HepG2 (cell line): ENCODE data around the gene PML. TPM values are rescaled to one million over a fixed set of nuclear protein-coding genes. Genes with fewer than 3 reads are reported as not detected.

ENCODE experiments used
- AHR ChIP-seq: IDR thresholded peaks from 2 replicates; pipeline ENCODE4 v1.6.1; 2018; ENCODE audit warnings: missing genetic modification reagents, missing compliant biosample characterization
- BCL3 ChIP-seq: sonication (generic); formaldehyde crosslinking; IDR thresholded peaks from 2 replicates; pipeline ENCODE4 v1.5.1; 2020; ENCODE audit warnings: mild to moderate bottlenecking, missing genetic modification reagents, moderate library complexity
- FIP1L1 ChIP-seq: fragments of 200-400 bp; formaldehyde crosslinking; IDR thresholded peaks from 2 replicates; pipeline ENCODE4 v1.6.1; 2018; ENCODE audit warnings: low read depth, mild to moderate bottlenecking, low read length, moderate library complexity, borderline replicate concordance; ENCODE audit not compliant: insufficient read depth
- HCFC1 ChIP-seq: fragments of 150-350 bp; IDR thresholded peaks from 2 replicates; pipeline ENCODE4 v1.6.1; 2014; ENCODE audit warnings: low read depth, low read length
- HNRNPK ChIP-seq: fragments of 200-400 bp; formaldehyde crosslinking; IDR thresholded peaks from 2 replicates; pipeline ENCODE4 v1.6.1; 2018; ENCODE audit warnings: low read length, low read depth, moderate library complexity, mild to moderate bottlenecking; ENCODE audit not compliant: poor library complexity, severe bottlenecking
- HOXA7 ChIP-seq: sonication (generic); formaldehyde crosslinking; IDR thresholded peaks from 2 replicates; pipeline ENCODE4 v1.8.1; 2022; ENCODE audit warnings: mild to moderate bottlenecking, missing genetic modification reagents, moderate library complexity
- POLR2AphosphoS2 ChIP-seq: IDR thresholded peaks from 2 replicates; pipeline ENCODE4 v1.6.1; 2011; ENCODE audit warnings: low read depth, low read length, improper control_type of control experiment
- SMYD3 ChIP-seq: sonication (generic); formaldehyde crosslinking; IDR thresholded peaks from 2 replicates; pipeline ENCODE4 v1.8.1; 2023; ENCODE audit warnings: mild to moderate bottlenecking, missing genetic modification reagents
- ZUFSP ChIP-seq: sonication (generic); formaldehyde crosslinking; IDR thresholded peaks from 2 replicates; pipeline ENCODE4 v1.9.0; 2021; ENCODE audit warnings: missing genetic modification reagents, mild to moderate bottlenecking, borderline replicate concordance
- polyA plus RNA-seq, 8 experiments: library from polyadenylated mRNA; depleted of rRNA in 3 of 8; stranded (reverse) in 7 of 8; unstranded in 1 of 8; fragments of >200 nt; fragmentation: Illumina TruSeq in 4 of 8; extraction: Trizol in 4 of 8; gene quantifications; 2 replicates each; pipeline versions ENCODE4 v1.2.1 to v1.2.3, GENCODE V29; 2011 to 2016; ENCODE audit warnings: low read depth in 4 of 8, missing spikeins in 1 of 8, mixed read lengths in 1 of 8; ENCODE audit not compliant: insufficient read depth in 1 of 8
- total RNA-seq, 5 experiments: library from RNA; depleted of rRNA; stranded (reverse); fragments of >200 nt; fragmentation: Illumina TruSeq; extraction: Trizol; gene quantifications; 2 replicates each; pipeline ENCODE4 v1.2.3, GENCODE V29; 2016; ENCODE audit warnings: low read depth in 1 of 5
- TF ChIP-seq, protein P1 (sequence below): sonication (generic); formaldehyde crosslinking; IDR thresholded peaks from 2 replicates; pipeline ENCODE4 v1.5.0; 2020; ENCODE audit warnings: mild to moderate bottlenecking, missing genetic modification reagents, borderline replicate concordance
- TF ChIP-seq, protein P2 (sequence below): sonication (generic); formaldehyde crosslinking; IDR thresholded peaks from 2 replicates; pipeline ENCODE4 v1.8.0; 2022; ENCODE audit warnings: missing genetic modification reagents, low read depth, mild to moderate bottlenecking, borderline replicate concordance
- TF ChIP-seq, protein P3 (sequence below): sonication (generic); formaldehyde crosslinking; IDR thresholded peaks from 2 replicates; pipeline ENCODE4 v1.9.0; 2021; ENCODE audit warnings: missing genetic modification reagents, borderline replicate concordance
- TF ChIP-seq, protein P4 (sequence below): sonication (generic); formaldehyde crosslinking; IDR thresholded peaks from 2 replicates; pipeline ENCODE4 v1.4.0; 2020; ENCODE audit warnings: missing genetic modification reagents
- TF ChIP-seq, protein P5 (sequence below): sonication (generic); formaldehyde crosslinking; IDR thresholded peaks from 2 replicates; pipeline ENCODE4 v1.4.0; 2020; ENCODE audit warnings: mild to moderate bottlenecking, missing genetic modification reagents
- TF ChIP-seq, protein P6 (sequence below): sonication (generic); formaldehyde crosslinking; IDR thresholded peaks from 2 replicates; pipeline ENCODE4 v1.5.0; 2020; ENCODE audit warnings: missing genetic modification reagents

PML gene
- total and polyA plus RNA-seq, 2 of the 13 experiments (the other 11 are each of a cell fraction or from before 2014, with no cell fraction given), result 2.9 to 3.9 TPM

DNA sequence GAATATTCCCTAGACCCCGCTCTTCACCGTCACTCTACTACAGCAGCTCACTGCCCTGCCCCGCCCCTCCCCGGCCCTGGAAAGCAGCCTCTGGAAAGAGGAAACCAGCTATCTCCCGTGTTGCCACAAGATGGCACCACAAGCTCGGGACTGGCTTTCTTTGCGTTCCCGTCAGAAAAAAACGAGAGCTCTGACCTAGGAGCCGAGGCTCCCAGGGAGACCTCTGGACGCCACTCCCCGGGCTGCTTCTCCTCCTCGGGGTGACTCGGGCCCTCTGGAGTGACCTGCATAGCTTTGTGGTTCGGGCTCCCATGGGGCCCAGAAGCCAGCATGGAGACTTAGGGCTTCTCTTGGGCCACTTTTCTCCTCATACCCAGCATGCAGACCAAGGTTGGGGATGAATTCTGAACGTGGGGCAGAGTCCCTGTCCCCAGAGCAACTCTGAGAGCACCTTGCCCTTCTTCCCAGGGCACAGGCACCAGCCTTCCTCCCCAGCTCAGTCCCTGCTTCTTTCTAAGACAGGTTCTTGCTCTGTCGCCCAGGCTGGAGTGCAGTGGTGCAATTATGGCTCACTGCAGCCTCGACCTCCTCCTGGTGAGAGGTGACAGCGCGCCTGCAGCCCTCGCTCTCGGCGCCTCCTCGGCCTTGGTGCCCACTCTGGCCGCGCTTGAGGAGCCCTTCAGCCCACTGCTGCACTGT is 21.4 kb upstream of the PML start (continued):
- TF ChIP-seq, protein P1, sequence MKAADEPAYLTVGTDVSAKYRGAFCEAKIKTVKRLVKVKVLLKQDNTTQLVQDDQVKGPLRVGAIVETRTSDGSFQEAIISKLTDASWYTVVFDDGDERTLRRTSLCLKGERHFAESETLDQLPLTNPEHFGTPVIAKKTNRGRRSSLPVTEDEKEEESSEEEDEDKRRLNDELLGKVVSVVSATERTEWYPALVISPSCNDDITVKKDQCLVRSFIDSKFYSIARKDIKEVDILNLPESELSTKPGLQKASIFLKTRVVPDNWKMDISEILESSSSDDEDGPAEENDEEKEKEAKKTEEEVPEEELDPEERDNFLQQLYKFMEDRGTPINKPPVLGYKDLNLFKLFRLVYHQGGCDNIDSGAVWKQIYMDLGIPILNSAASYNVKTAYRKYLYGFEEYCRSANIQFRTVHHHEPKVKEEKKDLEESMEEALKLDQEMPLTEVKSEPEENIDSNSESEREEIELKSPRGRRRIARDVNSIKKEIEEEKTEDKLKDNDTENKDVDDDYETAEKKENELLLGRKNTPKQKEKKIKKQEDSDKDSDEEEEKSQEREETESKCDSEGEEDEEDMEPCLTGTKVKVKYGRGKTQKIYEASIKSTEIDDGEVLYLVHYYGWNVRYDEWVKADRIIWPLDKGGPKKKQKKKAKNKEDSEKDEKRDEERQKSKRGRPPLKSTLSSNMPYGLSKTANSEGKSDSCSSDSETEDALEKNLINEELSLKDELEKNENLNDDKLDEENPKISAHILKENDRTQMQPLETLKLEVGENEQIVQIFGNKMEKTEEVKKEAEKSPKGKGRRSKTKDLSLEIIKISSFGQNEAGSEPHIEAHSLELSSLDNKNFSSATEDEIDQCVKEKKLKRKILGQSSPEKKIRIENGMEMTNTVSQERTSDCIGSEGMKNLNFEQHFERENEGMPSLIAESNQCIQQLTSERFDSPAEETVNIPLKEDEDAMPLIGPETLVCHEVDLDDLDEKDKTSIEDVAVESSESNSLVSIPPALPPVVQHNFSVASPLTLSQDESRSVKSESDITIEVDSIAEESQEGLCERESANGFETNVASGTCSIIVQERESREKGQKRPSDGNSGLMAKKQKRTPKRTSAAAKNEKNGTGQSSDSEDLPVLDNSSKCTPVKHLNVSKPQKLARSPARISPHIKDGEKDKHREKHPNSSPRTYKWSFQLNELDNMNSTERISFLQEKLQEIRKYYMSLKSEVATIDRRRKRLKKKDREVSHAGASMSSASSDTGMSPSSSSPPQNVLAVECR (CRISPR knock-in tag), result no peak
- TF ChIP-seq, protein P2, sequence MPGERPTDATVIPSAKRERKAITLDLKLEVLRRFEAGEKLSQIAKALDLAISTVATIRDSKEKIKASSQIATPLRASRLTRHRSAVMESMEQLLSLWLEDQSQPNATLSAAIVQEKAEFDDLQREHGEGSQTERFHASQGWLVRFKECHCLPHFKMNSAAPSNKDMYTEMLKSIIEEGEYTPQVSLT (CRISPR knock-in tag), result no peak
- TF ChIP-seq FIP1L1, result no peak
- TF ChIP-seq BCL3, result no peak
- no peak for TF ChIP-seq HNRNPK
- TF ChIP-seq HOXA7 (CRISPR knock-in tag), result no peak
- TF ChIP-seq, protein P3, sequence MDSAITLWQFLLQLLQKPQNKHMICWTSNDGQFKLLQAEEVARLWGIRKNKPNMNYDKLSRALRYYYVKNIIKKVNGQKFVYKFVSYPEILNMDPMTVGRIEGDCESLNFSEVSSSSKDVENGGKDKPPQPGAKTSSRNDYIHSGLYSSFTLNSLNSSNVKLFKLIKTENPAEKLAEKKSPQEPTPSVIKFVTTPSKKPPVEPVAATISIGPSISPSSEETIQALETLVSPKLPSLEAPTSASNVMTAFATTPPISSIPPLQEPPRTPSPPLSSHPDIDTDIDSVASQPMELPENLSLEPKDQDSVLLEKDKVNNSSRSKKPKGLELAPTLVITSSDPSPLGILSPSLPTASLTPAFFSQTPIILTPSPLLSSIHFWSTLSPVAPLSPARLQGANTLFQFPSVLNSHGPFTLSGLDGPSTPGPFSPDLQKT (CRISPR knock-in tag), result no peak
- TF ChIP-seq, protein P4, sequence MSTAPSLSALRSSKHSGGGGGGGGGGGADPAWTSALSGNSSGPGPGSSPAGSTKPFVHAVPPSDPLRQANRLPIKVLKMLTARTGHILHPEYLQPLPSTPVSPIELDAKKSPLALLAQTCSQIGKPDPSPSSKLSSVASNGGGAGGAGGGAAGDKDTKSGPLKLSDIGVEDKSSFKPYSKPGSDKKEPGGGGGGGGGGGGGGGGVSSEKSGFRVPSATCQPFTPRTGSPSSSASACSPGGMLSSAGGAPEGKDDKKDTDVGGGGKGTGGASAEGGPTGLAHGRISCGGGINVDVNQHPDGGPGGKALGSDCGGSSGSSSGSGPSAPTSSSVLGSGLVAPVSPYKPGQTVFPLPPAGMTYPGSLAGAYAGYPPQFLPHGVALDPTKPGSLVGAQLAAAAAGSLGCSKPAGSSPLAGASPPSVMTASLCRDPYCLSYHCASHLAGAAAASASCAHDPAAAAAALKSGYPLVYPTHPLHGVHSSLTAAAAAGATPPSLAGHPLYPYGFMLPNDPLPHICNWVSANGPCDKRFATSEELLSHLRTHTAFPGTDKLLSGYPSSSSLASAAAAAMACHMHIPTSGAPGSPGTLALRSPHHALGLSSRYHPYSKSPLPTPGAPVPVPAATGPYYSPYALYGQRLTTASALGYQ (CRISPR knock-in tag), result no peak
- TF ChIP-seq ZUFSP (CRISPR knock-in tag), result no peak
- TF ChIP-seq, protein P5, sequence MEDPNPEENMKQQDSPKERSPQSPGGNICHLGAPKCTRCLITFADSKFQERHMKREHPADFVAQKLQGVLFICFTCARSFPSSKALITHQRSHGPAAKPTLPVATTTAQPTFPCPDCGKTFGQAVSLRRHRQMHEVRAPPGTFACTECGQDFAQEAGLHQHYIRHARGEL (CRISPR knock-in tag), result no peak
- TF ChIP-seq, protein P6, sequence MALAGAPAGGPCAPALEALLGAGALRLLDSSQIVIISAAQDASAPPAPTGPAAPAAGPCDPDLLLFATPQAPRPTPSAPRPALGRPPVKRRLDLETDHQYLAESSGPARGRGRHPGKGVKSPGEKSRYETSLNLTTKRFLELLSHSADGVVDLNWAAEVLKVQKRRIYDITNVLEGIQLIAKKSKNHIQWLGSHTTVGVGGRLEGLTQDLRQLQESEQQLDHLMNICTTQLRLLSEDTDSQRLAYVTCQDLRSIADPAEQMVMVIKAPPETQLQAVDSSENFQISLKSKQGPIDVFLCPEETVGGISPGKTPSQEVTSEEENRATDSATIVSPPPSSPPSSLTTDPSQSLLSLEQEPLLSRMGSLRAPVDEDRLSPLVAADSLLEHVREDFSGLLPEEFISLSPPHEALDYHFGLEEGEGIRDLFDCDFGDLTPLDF (CRISPR knock-in tag), result no peak
- no peak for TF ChIP-seq AHR (CRISPR knock-in tag)
- no peak for TF ChIP-seq SMYD3 (CRISPR knock-in tag)
- TF ChIP-seq POLR2AphosphoS2, result no peak
- no peak for TF ChIP-seq HCFC1
